Measurements from ENCODE around the gene ENPP3.

DNA sequence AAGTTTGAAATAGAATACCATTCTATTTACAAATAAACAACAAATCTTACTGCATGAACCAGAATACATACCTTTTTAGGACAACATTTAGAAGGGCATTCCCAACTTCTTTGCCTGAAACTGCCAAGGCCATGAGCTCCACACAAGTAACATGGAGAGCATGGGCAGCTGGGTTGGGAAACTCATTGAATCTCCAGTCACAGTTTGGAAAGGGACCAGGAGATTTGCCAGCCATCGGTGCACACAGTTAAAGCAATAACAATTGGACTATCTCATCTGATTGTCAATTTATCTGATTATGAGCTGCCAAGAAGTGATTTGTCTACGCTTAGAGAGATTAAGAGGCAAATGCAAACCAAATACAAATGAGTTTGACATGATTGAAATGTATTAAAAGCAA, 44.2 kb upstream of the ENPP3 start:
- TF ChIP-seq, protein P1, sequence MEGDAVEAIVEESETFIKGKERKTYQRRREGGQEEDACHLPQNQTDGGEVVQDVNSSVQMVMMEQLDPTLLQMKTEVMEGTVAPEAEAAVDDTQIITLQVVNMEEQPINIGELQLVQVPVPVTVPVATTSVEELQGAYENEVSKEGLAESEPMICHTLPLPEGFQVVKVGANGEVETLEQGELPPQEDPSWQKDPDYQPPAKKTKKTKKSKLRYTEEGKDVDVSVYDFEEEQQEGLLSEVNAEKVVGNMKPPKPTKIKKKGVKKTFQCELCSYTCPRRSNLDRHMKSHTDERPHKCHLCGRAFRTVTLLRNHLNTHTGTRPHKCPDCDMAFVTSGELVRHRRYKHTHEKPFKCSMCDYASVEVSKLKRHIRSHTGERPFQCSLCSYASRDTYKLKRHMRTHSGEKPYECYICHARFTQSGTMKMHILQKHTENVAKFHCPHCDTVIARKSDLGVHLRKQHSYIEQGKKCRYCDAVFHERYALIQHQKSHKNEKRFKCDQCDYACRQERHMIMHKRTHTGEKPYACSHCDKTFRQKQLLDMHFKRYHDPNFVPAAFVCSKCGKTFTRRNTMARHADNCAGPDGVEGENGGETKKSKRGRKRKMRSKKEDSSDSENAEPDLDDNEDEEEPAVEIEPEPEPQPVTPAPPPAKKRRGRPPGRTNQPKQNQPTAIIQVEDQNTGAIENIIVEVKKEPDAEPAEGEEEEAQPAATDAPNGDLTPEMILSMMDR (IDR thresholded peaks at IDR 0.05): no peak
- no peak for TF ChIP-seq POLR2AphosphoS5 (IDR thresholded peaks at IDR 0.05)
- TF ChIP-seq EP300 (IDR thresholded peaks at IDR 0.05): no peak

Data from sigmoid colon (tissue), 4 donors.